Stomach (tissue), 4 donors: ENCODE results near the gene GCNT2.

Experiments
- CTCF ChIP-seq, 7 experiments: fragments of 450-650 bp in 4 of 7; fragments of 200-600 bp in 3 of 7; sonication (generic) in 3 of 7; IDR thresholded peaks; one replicate each; pipeline ENCODE4 v1.5.1; 2016 to 2019; ENCODE audit warnings: antibody characterized with exemption in 7 of 7, control low read depth in 2 of 7, mild to moderate bottlenecking in 1 of 7
- POLR2A ChIP-seq, 4 donors: fragments of 450-650 bp; IDR thresholded peaks; one replicate each; pipeline ENCODE4 v1.6.1; 2016; ENCODE audit warnings: antibody characterized with exemption in 4 of 4, control low read depth in 2 of 4, mild to moderate bottlenecking in 1 of 4, moderate library complexity in 1 of 4

DNA sequence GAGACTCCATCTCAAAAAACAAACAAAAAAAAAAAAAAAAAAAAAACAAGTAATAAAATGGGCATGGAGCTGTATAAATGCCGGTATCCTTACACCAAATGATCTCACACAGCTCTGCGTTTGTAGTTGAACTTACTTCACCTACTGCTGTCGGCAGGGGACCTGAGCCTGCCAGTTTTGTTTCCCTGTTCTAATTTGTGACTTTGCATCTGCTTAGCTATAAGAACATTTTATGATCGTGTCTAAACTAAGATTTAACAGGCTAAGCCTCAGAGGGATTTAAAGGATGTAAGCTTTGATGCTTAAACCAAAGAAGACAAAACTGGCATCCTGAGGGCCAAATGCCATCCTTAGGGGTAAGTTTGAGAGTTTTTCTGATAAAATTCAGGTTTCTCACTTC, 58.7 kb downstream of the GCNT2 start:
- TF ChIP-seq CTCF (IDR thresholded peaks at IDR 0.05) (no peak), POLR2A (IDR thresholded peaks at IDR 0.05) (no peak)
